KG1 (cell line): ENCODE results near the gene S100A14.

ENCODE experiments used
- DNase-seq: peaks from one replicate; lab custom pipeline; 2025; lab: John Stamatoyannopoulos, UW

The S100A14 gene

DNA sequence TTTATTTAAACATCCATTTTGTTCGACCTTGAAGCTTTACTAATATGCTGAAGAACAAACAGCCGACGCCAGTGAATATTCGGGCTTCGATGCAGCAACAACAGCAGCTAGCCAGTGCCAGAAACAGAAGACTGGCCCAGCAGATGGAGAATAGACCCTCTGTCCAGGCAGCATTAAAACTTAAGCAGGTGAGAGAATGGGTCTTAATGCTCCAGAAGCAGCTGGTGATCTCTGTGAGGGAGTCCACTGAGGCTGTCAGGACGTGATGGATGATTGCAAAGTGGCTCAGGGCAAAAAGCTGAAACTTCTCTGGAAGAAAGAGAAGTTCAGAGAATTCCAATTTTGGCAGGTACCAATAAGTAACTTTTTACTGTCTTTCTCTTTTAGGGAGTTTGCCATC lies 22.1 kb upstream of the S100A14 start:
- DNase-seq, result no peak

DNA sequence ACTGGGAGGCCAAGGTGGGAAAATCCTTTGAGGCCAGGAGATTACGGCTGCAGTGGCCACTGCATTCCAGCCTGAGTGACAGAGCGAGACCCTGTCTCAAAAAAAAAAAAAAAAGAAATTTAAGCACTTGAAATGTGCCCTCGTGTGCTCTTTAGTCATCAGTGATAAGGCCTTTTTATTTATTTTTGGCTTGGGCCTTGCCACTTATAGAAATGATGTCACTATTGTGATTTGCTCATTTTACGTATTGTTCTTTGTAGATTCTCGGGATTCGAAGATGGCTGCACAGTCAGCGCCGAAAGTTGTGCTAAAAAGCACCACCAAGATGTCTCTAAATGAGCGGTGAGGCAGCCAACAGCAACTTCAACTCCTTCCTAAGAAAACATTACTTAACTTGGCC lies 20.2 kb upstream of the S100A14 start:
- no peak for DNase-seq

DNA sequence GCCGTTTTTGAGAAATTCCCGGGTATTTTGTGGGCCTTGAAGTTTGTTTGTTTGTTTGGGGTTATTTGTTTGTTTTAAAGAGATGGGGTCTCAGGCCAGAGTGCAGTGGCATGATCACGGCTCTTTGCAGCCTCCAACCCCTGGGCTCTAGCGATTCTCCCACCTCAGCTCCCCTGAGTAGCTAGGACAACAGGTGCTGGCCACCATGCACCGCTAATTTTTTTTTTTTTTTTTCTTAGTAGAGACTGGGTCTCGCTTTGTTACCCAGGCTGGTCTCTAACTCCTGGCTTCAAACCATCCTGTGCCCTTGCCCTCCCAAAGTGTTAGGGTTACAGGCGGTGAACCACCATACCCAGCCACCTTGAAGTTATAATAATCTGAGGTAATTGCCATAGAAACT lies 19.7 kb upstream of the S100A14 start:
- DNase-seq, result no peak

DNA sequence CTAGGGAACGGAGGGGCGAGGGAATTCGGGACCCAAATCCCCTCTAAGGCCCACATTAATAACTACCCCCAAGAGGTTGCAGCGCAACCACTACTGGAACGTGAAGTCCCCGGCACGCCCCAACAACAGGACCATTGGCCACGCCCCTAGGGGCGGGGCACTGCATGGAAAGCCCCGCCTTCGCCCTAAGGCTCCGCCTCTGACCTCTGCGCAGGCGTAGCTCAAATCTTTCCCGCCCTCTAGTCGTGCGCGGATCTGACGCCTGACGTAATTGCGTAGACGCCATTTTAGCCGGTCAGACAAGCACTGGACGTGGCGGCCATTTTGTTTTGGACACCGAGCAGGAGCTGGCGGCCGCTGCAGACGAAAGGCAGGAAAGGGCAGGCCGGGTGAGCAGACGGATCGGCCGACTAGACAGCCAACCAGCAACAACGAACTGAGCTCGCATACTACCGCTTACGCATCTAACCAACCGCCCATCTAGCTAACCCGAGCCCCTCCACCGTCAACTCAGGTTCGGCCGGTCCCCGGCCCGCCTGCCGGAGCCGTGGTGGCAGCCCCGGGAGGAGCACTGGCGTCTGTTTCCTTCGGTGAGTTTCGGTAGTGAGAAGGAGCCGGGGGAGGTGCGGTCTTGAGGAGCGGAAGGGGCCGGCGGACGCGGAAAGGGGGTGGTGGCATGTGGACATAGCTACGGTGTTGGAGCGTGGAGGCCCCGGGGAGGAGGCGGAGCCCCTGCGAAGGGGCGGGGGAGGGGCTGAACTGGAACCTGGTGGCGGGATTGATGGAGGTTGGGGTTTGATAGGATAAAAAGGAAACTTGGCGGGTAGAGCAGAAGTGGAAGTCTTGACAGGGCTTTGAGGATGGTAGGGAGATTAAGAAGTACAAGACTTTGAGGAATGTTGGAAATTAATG lies 17.9 kb upstream of the S100A14 start, which contains the start of gene CHTOP:
CHTOP (plus strand) TSS at position 313 of the 912 bp plus-strand sequence. CDS start 2,523 bp downstream, outside the sequence.
- peak; percentile 95 for DNase-seq

DNA sequence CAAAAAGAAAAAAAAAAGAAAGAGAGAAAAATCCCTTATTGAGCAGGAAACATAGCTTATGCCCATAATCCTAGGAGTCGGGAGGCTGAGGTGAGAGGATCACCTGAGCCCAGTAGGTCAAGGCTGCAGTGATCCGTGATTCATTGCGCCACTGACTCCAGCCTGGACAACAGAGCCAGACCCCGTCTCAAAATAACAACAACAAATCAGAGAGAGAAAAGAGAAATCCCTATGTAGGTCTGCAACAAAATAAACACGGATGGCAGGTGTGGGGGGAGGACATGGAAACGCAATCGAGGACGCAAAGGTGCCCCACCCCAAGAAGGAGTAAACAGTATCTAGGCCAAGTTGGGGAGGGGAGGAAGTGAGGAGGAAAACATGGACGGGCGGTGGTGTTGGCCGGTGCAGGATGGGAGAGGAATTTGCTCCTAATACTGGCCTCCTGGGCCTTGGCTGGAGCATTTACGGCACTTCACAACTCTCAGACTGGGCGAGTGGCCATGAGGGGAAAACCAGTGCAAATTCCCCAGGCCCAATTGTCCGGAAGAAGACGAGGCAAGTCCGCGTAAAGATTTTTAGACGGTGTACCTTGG lies 17.1 kb upstream of the S100A14 start:
- DNase-seq, result no peak

DNA sequence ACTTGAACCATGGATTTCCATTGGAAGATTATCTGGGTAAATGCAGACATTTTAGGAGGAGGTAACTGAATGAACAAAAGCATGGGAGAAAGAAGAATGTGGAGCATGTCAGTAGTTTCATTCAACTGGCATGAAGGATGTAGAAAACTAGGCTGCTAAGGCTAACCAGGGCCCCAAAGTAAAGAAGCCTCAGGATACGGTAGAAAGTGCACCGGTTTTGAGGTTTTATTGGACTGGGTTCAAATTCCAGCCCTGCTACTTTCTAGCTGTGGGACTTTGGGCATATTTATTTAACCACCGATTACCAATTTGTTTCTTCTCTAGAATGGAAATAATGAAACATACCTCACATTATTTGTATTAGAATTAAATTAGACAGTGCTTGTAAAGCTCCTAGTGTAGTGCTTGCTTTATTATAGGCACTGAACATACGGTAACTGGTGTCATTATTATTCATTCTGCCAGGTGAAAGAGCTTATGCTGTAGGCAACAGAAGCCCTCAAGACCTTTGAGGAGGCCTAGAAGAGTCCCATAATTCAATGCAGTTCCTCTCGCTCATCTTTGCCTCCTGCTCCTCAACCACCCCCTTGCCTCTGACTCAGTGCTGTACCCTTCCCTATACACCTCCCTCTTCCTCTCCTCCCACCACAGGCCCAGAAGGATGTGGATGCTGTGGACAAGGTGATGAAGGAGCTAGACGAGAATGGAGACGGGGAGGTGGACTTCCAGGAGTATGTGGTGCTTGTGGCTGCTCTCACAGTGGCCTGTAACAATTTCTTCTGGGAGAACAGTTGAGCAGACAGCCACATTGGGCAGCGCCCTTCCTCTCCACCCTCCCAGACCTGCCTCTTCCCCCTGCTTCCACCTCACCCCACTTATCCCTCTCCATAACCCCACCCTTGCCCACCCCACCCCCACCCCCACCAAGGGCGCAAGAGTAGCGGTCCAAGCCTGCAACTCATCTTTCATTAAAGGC lies 15.2 kb upstream of the S100A14 start:
- DNase-seq, result no peak

DNA sequence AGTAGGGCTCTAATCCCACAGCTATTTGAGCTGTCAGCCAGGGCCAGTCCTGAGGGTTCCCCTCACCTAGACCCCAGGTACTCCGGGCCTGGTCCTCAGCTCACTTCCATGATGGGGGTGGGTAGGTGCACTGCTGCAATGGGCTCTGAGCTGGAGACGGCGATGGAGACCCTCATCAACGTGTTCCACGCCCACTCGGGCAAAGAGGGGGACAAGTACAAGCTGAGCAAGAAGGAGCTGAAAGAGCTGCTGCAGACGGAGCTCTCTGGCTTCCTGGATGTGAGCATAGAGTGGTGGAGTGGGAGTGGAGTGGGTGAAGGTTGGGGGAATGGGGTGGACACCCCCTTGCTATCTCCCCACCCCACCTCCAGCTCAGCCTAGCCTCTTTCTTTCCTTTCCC lies 14.3 kb upstream of the S100A14 start:
- DNase-seq, result no peak

DNA sequence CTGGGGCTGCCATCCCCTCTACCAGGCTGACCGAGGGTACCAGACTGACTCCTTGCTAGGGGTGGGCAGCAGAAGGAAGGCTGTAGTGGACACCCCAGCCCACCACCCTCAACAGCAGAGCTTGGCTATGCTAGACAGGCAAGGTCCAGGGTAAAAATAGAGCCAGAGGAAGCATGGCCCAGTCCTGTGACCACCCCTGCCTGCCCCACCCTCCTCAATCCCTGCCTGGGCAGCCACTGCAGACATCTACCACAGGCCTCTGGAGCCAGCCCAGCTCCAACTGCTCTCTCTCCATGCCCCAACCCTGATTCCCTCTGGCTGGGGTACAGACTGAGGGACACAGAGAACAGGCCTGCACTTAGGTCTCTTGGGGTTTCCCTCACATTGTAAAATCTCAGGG lies 13.8 kb upstream of the S100A14 start:
- no peak for DNase-seq

DNA sequence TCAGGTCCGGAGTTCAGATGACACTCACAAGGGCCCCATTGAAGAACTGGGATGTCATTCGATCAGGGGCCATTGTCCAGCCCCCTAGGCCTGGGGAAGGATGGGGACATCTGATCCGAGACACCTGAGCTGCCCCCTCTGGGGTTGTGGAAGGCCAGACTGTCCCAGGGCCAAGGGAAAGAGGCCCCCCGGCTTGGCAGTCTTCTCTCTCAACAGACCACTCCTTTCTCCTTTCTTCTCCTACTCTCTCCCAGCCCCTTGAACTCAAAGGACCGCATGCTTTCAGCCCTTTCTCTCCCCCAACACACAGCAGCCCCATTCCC lies 13.2 kb upstream of the S100A14 start:
- DNase-seq, result no peak

DNA sequence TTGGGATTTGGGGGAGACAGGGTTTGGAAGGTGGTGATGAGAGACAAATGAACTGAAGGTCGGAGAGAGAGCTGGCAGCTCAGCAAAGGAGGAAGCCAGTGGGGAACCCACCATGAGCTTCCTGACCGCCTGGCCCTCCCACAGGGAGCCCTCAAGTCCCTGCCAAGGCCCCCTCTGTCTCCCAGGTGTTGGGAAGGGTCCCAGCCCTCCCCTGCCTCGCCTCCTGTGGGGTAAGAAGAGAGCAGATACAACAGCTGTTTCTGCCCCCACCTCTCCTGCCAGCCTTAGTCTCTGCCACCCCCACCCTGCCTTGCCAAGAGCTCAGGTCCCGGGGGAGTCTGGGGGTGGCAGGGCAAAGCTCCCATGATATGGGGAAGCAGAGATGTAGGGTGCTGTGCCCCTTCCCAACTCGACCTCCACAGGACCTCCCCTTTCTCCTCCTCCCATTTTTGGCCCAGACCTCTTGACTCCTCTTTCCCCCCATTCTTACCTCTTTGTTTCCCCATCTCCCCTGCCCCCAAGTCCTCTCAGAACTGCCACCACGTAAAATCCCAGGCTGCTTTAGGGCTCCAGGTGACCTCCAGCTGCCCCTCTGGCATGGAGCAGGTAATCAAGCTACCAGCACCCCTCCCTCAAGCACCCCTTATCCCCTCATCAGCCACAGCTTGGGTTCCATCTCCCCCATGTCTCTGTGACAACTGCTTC lies 12.7 kb upstream of the S100A14 start:
- DNase-seq, result no peak

DNA sequence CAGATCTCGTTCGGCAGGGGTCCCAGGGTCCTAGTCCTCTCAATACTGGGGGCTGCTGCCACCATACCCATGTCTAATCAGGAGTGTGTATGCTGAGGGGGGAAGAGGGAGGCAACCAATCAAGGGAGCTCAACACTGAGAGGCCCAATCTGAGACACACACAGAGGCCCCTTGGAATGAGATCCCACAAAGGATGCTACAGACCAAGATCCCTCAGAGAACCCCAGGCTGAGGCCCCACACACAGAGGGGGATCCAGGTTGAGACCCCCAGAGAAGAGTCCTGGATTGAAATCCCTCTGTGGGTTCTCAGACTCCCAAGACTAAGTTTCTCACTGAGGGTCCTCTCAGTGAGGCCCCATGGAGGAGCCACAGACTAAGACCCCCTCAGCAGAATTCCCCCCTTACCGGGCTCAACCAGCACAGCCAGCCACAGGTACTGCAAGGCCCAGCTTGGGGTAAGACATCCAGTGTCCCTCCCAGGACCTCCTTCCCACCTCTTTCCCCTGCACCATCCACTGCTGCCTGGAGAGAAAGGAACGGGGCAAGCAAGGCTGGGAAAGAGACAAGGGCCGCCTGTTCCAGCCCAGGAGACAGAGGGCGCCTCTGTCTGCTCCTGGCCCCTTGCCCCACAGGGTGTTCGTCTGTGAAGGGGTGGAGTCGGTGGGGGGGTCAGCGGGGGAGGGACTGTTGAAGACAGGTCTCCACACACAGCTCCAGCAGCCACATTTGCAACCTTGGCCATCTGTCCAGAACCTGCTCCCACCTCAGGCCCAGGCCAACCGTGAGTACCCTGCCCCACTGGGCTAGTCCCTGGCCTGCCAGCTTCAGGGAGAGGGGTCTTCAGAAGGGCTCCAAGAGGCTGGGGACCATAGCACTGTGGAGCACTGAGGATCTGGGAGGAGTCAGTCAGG lies 11.8 kb upstream of the S100A14 start, which contains the start of gene S100A1:
S100A1 (plus strand) TSS at position 720 of the 912 bp plus-strand sequence. CDS start 2,088 bp downstream, outside the sequence.
- no peak for DNase-seq

DNA sequence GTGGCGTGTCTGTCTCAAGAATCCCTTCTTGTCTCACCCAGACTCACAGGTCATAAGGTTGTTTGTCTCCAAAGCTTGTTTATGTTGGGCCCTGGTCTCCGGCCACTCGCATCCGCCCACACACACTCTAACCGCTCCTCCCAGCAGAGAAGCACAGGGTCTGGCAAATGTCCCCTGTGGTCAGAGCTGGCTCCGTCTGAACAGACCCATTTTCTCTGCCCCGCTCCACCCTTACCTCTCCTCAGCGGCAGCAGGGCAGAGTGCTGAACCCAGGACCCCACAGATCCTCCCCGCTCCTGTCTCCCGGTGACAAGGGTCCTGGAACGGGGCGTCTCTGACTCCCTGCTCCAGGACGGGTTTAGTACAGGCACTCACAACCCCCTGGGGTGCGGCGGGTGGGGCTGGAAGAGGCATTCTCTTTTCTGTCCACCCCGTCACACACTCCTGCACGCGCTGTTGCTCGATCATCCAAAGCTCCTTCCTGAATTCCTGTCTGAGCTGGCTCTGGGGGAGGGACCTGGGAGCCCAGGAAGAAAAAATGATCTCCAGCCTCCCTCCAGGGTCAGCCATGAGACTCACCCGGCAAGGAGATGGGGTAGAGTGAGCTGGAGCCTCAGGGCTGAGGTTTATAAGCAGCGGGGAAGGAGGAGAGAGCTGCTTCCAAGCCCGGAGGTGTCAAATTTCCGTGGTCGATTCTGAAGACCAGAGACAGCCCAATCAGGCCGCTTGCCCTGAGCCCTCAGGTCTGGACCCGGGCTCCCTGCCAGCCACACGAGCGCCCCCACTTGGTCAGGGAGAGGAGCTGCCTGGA lies 11.0 kb upstream of the S100A14 start, which contains the start of gene S100A13:
S100A13 (minus strand) TSS at position 602 of the 811 bp plus-strand sequence. CDS start 1,033 bp downstream, outside the sequence.
- DNase-seq, result no peak

DNA sequence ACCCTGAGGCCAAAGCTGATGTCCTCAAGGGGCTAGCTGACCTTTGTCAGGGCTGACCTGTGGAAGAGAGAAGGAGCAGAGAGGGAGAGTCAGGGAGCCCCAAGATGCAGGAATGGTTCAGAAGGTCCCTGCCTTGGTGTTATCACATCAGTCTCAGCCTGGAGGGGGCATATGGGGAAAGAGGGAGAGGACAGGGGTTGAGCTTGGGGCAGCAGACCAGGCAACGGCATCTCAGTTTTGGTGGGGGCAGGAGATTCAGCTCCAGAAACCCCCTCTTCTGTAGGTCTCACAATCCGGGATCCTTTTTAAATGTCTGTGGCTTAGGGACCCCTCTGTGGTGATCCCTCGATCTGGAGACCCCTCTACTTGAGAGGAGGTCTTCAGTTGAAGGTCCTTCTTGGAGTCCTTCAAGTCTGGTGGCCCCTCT lies 10.4 kb upstream of the S100A14 start:
- no peak for DNase-seq

DNA sequence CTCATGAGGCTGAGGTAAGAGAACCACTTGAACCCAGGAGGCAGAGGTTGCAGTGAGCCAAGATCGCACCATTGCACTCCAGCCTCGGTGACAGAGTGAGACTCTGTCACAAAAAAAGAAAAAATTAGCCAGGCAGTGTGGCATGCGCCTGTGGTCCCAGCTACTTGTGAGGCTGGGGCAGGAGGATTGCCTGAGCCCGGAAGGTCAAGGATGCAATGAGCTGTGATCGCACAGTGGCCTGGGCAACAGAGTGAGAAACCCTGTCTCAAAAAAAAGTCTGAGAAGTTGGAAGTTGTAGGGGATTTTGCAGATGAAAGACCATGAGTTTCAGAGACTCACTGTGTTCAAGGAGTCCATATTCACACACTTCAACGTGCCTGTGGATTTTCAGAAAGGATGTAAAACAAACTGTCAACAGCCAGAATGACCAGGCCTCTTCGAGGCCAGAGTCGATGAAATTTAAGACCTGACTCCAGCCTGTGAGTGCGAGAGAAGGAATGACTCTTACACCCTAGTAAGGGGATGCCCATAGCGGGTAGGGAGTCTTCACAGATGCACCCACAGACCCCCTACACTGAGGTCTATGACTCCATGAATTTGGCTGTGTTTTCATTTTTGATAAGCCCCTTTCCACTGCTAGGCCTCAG lies 9.0 kb upstream of the S100A14 start:
- no peak for DNase-seq

DNA sequence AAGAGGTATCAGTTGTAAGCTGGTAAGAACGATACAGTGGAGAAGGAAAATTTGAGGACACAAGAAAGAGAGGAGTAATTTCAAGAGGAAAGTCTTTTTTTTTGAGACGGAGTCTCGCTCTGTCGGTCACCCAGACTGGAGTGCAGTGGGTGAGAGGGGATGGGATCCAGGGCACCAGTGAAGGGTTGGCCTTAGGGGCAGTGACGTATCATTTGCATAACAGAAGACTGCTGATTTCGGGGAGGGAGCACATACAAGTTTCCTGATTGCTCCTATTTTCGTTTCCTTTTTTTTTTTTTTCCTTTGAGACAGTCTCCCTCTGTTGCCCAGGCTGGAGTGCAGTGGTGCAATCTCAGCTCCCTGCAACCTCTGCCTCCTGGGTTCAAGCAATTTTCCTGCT lies 7.0 kb upstream of the S100A14 start:
- no peak for DNase-seq

DNA sequence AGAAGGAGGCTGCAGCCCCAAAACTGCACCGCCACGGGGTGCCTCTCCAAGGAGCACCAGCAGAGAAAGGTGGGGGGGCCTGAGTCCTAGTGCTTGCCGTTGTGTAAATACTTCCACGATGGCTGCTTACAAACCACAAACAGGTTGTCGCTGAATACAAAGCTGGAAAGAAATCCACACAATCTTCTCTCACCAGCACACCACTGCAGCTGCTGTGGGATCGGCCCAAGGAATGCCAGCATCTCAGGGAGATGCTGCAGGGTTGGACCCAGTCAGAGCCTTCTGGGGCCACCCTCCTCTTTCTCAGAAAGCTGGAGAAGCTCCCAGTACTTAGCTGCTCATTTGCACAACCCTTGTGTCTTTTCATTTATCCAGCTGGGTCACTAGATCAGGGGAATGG lies 3.0 kb upstream of the S100A14 start:
- no peak for DNase-seq

DNA sequence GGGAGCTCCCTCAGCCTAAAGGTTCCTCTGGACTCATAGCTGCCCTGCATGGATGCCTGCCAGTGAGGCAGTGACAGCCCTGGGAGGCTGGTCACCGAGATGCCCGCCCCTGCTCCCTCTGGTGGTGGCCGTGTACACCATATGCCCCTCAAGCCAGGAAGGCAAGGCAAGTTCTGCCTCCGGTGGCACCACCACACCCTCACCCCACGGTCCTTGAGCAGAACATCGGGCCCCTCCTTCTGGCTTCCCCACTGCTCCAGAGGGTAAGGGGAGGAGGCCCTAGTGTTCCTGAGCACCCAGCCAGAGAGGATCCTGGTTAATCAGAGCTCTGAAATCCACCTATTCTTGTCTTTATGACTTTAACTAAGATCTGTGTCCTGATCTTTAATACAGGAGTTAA lies 1.5 kb upstream of the S100A14 start:
- peak; percentile 39 for DNase-seq

DNA sequence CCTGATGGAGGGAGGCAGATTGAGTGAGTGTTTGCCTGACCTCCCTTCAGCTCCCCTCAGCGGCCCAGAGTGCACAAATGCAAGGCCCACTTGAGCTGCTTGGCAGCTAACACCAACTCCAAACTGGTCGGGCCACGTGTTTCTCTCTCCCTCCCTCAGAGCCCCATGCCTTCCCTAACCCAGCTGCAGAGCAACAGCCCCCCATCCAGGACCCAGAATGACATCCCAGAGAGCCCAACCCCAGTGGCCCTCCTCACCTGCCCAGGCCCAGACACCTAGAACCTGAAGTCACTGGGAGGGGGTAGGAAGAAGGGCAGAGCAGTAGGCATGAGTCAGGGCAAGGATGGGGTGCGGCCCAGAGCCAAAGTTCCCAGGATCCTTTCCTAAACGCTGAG lies 789 bp upstream of the S100A14 start:
- no peak for DNase-seq

DNA sequence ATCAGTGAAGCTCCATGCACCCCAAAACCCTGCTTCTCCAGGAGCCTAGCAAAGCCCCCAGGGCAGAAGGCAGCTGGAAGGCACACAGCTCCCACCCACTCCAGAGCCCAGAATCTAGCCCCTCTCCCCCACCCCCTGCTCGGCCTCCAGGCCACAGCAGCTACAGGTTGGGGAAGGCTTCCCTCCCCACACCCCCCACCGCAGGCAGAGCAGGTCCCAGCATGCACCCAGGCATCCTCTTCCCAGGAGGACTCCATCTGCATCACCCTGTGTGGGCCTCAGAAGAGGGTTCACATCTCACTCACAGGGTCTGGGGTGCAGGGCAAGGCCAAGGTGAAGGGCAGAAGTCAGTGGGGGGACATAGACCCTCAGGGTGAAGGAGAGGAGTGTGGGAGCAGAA lies 719 bp downstream of the S100A14 start:
- no peak for DNase-seq
